BLaER1 treated with 17β-estradiol and CSF1 and Interleukin-3, amounts not matched to agents 10 nM and 100 nM (cell line): ENCODE measurements around the gene KNL1.

Experiments
- H3K27ac ChIP-seq, 11 experiments: shearing (Covaris generic); formaldehyde crosslinking; 2 replicates each; pipeline ENCODE4 v1.8.1; 2022
- H3K27me3 ChIP-seq, 11 experiments: shearing (Covaris generic); formaldehyde crosslinking; 2 replicates each; pipeline ENCODE4 v1.8.1; 2022
- H3K36me3 ChIP-seq, 11 experiments: shearing (Covaris generic); formaldehyde crosslinking; 2 replicates each; pipeline ENCODE4 v1.8.1; 2022
- H3K4me1 ChIP-seq, 10 experiments: shearing (Covaris generic); formaldehyde crosslinking; 2 replicates each; pipeline ENCODE4 v1.8.1; 2022
- H3K4me2 ChIP-seq, 11 experiments: shearing (Covaris generic); formaldehyde crosslinking; 2 replicates each; pipeline ENCODE4 v1.8.1; 2022
- H3K4me3 ChIP-seq, 10 experiments: shearing (Covaris generic); formaldehyde crosslinking; 2 replicates each; pipeline ENCODE4 v1.8.1; 2022
- H3K9ac ChIP-seq, 11 experiments: shearing (Covaris generic); formaldehyde crosslinking; 2 replicates each; pipeline ENCODE4 v1.8.1; 2022
- H3K9me3 ChIP-seq, 11 experiments: shearing (Covaris generic); formaldehyde crosslinking; replicated peaks in 1 of 11; 2 replicates each; pipeline ENCODE4 v1.8.1; 2022
- H4K20me1 ChIP-seq, 11 experiments: shearing (Covaris generic); formaldehyde crosslinking; 2 replicates each; pipeline ENCODE4 v1.8.1; 2022
- Cebpa-rat ChIP-seq, 11 experiments: shearing (Covaris generic); IDR thresholded peaks; 2 replicates each; pipeline ENCODE4 v1.8.1; 2022

KNL1 gene, protein sequence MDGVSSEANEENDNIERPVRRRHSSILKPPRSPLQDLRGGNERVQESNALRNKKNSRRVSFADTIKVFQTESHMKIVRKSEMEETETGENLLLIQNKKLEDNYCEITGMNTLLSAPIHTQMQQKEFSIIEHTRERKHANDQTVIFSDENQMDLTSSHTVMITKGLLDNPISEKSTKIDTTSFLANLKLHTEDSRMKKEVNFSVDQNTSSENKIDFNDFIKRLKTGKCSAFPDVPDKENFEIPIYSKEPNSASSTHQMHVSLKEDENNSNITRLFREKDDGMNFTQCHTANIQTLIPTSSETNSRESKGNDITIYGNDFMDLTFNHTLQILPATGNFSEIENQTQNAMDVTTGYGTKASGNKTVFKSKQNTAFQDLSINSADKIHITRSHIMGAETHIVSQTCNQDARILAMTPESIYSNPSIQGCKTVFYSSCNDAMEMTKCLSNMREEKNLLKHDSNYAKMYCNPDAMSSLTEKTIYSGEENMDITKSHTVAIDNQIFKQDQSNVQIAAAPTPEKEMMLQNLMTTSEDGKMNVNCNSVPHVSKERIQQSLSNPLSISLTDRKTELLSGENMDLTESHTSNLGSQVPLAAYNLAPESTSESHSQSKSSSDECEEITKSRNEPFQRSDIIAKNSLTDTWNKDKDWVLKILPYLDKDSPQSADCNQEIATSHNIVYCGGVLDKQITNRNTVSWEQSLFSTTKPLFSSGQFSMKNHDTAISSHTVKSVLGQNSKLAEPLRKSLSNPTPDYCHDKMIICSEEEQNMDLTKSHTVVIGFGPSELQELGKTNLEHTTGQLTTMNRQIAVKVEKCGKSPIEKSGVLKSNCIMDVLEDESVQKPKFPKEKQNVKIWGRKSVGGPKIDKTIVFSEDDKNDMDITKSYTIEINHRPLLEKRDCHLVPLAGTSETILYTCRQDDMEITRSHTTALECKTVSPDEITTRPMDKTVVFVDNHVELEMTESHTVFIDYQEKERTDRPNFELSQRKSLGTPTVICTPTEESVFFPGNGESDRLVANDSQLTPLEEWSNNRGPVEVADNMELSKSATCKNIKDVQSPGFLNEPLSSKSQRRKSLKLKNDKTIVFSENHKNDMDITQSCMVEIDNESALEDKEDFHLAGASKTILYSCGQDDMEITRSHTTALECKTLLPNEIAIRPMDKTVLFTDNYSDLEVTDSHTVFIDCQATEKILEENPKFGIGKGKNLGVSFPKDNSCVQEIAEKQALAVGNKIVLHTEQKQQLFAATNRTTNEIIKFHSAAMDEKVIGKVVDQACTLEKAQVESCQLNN (N-terminal part only)

GRCh38 chr15:40593588-40594428 is at the start of gene KNL1:
KNL1 (plus strand) TSS chr15:40594249; CDS start chr15:40602932, 8,683 bp downstream.
- H4K20me1 ChIP-seq, result no peaks in the 10 kb centered on the region
- peak within 1 kb of the TSS; percentile 84 to 97 (median 91) for H3K9ac ChIP-seq
- H3K27me3 ChIP-seq, result no peaks in the 10 kb centered on the region
- H3K4me1 ChIP-seq, result peaks cover 10 to 43% (median 32%) of the 10 kb centered on the region in 10 experiments
- H3K27ac ChIP-seq, result peak within 1 kb of the TSS; percentile 88 to 99 (median 92)
- peak; percentile 36 to 99 (median 91); a peak in 19 of 22 replicates for TF ChIP-seq Cebpa-rat (IDR thresholded peaks at IDR 0.05)
- peak within 1 kb of the TSS; percentile 74 to 94 (median 87) for H3K4me2 ChIP-seq
- peak within 1 kb of the TSS; percentile 59 to 94 (median 83) for H3K4me3 ChIP-seq
- H3K9me3 ChIP-seq, result no peaks in the 10 kb centered on the region
- H3K36me3 ChIP-seq, result peaks cover 0 to 11% (median 0%) of the 10 kb centered on the region in 11 experiments; a peak in 6 of 22 replicates

DNA sequence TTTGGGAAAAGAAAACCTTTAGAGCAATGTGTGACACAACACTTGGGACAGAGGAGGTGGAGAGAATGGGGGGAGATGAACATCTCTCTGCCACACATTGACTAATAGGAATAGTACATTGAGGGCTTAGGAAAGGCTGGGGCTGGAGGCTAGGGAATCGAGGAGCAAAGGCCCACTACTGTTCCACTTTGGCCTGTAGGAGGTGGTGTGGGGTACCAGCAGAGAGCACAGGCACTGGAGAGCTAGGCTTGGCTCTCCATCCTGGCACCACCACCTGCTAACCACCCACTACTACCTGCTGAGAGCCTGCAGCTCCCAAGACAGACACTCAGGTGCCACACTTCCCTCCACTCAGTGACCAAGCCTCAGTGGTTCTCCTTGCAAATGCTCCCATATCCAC is 48.6 kb upstream of the KNL1 start:
- Histone ChIP-seq H3K4me1 (peaks cover 22 to 51% (median 37%) of the 10 kb centered on the region in 10 experiments), H4K20me1 (peaks cover 0 to 40% (median 0%) of the 10 kb centered on the region in 11 experiments; a peak in 6 of 22 replicates), H3K4me3 (no peak overlapping the region), H3K4me2 (peak overlapping the region in 10 of 11 experiments; percentile 70 to 90 (median 74); a peak in 16 of 22 replicates), H3K27me3 (no peaks in the 10 kb centered on the region), H3K9ac (no peak overlapping the region), H3K27ac (no peak overlapping the region), H3K36me3 (peaks cover 17 to 47% (median 30%) of the 10 kb centered on the region in 11 experiments; a peak in 21 of 22 replicates), H3K9me3 (no peaks in the 10 kb centered on the region)
- no peak for TF ChIP-seq Cebpa-rat (IDR thresholded peaks at IDR 0.05)

DNA sequence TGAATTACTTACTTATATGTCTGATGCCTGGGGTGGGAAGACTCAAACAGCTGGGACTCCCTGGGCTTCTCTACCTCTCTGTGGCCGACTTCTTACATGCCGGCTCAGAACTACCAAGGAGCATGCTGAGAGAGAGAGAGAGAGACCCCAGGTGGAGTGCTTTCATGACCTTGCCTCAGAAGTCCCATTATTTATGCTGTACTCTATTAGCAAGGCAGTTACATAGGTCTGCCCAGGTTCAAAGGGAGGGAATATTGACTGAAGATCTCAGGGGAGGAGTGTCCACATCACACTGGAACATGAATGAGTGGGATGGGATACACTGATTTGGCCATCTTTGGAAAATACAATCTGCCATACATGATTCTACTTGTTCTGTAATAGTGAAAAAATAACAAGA is 45.4 kb upstream of the KNL1 start:
- no peak for TF ChIP-seq Cebpa-rat (IDR thresholded peaks at IDR 0.05)
- Histone ChIP-seq H3K9me3 (no peaks in the 10 kb centered on the region), H3K9ac (no peak overlapping the region), H3K4me1 (peaks cover 29 to 80% (median 51%) of the 10 kb centered on the region in 10 experiments), H3K4me2 (peak overlapping the region in 2 of 11 experiments; percentile 95 to 96; a peak in 2 of 22 replicates), H3K36me3 (peaks cover 33 to 65% (median 50%) of the 10 kb centered on the region in 11 experiments), H3K27me3 (no peaks in the 10 kb centered on the region), H4K20me1 (peaks cover 0 to 44% (median 5%) of the 10 kb centered on the region in 11 experiments; a peak in 6 of 22 replicates), H3K4me3 (no peak overlapping the region), H3K27ac (no peak overlapping the region)

DNA sequence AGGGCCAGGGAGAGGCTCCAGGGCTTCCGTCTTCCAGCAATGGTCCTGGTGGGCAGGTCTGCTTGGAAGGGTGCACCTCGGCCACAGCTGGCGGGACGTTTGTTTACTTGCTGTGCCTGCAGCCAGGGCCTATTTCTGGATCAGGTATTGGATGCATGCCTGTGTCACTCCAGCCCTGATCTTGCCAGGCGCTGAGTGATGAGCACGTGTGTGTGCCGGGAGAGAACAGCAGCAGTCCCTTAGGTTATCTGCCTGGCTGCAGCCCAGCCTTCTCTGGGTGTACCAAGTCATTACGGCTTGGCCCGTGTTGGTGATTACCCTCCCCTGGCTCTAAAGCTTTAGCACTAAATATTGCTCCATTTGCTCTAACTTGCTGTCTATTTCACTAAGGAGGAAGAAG is 44.2 kb upstream of the KNL1 start:
- Histone ChIP-seq H3K4me2 (peak overlapping the region in 7 of 11 experiments; percentile 2 to 96 (median 70); a peak in 13 of 22 replicates), H3K4me1 (peaks cover 23 to 80% (median 47%) of the 10 kb centered on the region in 10 experiments), H3K27me3 (no peaks in the 10 kb centered on the region), H3K27ac (peak overlapping the region in 5 of 11 experiments; percentile 3 to 66 (median 46); a peak in 7 of 22 replicates), H4K20me1 (peaks cover 0 to 48% (median 6%) of the 10 kb centered on the region in 11 experiments; a peak in 5 of 22 replicates), H3K4me3 (peak overlapping the region in 2 of 10 experiments; percentile 5 to 28; a peak in 3 of 20 replicates), H3K9me3 (no peaks in the 10 kb centered on the region), H3K36me3 (peaks cover 33 to 78% (median 63%) of the 10 kb centered on the region in 11 experiments), H3K9ac (peak overlapping the region in 3 of 11 experiments; percentile 6 to 26 (median 26); a peak in 3 of 22 replicates)
- TF ChIP-seq Cebpa-rat (IDR thresholded peaks at IDR 0.05), result no peak

DNA sequence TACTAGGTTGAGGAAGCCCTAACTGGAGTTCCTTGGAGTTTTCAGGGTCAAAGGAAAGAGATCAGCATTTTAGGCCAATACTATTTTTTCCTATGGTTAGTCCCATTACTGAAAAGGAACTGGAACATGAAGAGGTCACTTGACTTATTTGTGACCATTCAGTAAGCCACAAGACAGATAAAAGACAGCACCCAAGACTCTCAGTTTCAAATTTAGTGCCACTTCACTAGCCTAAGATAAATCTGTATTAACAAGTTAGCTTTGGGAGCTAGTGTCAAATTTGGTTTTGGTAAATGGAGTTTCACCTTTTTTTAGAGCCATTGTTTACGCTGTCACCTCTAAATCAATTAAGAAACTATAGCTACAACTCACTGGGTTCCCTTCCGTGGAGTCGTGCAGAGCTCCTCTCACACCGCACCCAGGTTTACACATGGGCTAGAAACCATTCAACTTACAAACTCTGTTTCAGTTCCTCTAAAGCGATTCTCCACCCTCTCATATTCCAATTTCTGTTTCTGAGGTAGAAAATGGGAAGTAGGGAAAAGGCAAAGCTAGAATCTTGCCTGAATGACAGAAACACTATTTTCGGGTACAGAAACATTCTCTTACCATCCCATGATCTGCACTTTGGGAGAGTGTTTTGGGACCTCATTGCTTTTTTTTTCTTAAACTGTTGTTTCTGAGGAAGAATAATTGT is 43.6 kb upstream of the KNL1 start:
- H3K9me3 ChIP-seq, result no peaks in the 10 kb centered on the region
- no peak for TF ChIP-seq Cebpa-rat (IDR thresholded peaks at IDR 0.05)
- peaks cover 0 to 47% (median 6%) of the 10 kb centered on the region in 11 experiments; a peak in 5 of 22 replicates for H4K20me1 ChIP-seq
- peaks cover 18 to 78% (median 41%) of the 10 kb centered on the region in 10 experiments for H3K4me1 ChIP-seq
- H3K27ac ChIP-seq, result peak overlapping the region in 5 of 11 experiments; percentile 3 to 66 (median 46); a peak in 7 of 22 replicates
- no peaks in the 10 kb centered on the region for H3K27me3 ChIP-seq
- H3K36me3 ChIP-seq, result peaks cover 35 to 84% (median 67%) of the 10 kb centered on the region in 11 experiments
- peak overlapping the region in 8 of 11 experiments; percentile 2 to 96 (median 70); a peak in 14 of 22 replicates for H3K4me2 ChIP-seq
- peak overlapping the region in 2 of 10 experiments; percentile 5 to 28; a peak in 2 of 20 replicates for H3K4me3 ChIP-seq
- H3K9ac ChIP-seq, result peak overlapping the region in 4 of 11 experiments; percentile 6 to 26 (median 24); a peak in 3 of 22 replicates

DNA sequence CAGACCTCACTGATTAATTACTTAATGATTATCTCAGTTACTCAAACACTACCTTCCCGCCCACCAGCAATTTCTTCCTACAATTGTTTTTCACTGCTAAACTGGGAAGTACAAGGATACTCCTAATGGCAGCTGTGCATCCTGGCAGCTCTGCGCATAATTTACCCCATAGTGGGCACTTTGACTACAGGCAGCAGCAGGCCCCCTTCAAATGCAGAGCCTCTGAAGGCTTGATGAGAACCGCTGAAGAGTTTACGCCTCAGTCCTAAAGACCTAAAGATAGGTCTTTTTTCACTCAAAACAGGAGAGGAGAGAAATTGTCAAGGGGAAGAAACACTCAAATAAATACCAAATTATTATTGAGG is 39.9 kb upstream of the KNL1 start:
- no peak overlapping the region; a peak in 1 of 22 replicates for H3K27ac ChIP-seq
- no peaks in the 10 kb centered on the region for H3K27me3 ChIP-seq
- H3K36me3 ChIP-seq, result peaks cover 32 to 86% (median 59%) of the 10 kb centered on the region in 11 experiments
- peak overlapping the region; percentile 36 to 78 (median 64); a peak in 19 of 22 replicates for H3K4me2 ChIP-seq
- peaks cover 0 to 54% (median 8%) of the 10 kb centered on the region in 11 experiments; a peak in 5 of 22 replicates for H4K20me1 ChIP-seq
- H3K9me3 ChIP-seq, result no peaks in the 10 kb centered on the region
- TF ChIP-seq Cebpa-rat (IDR thresholded peaks at IDR 0.05), result no peak
- H3K4me1 ChIP-seq, result peaks cover 17 to 75% (median 38%) of the 10 kb centered on the region in 10 experiments
- peak overlapping the region in 2 of 11 experiments; percentile 27 to 40; a peak in 4 of 22 replicates for H3K9ac ChIP-seq
- no peak overlapping the region for H3K4me3 ChIP-seq

GRCh38 chr15:40555876-40556275 is 38.2 kb upstream of the KNL1 start:
- Histone ChIP-seq H3K27ac (no peak overlapping the region), H3K9ac (no peak overlapping the region), H3K36me3 (peaks cover 21 to 94% (median 60%) of the 10 kb centered on the region in 11 experiments), H3K4me3 (no peak overlapping the region), H3K4me2 (no peak overlapping the region), H3K27me3 (no peaks in the 10 kb centered on the region), H3K4me1 (peaks cover 16 to 60% (median 26%) of the 10 kb centered on the region in 10 experiments), H3K9me3 (no peaks in the 10 kb centered on the region), H4K20me1 (peaks cover 0 to 54% (median 4%) of the 10 kb centered on the region in 11 experiments; a peak in 5 of 22 replicates)
- no peak for TF ChIP-seq Cebpa-rat (IDR thresholded peaks at IDR 0.05)
